CD4-positive, alpha-beta T cell treated with Interleukin-4 for 4 hours (primary cell): Measurements from ENCODE around the gene OTUD5.
"Not testable (repeated sequence)": the region's sequence is repeated elsewhere in the genome, so short reads cannot be mapped to it uniquely, and the experiment has no call there.

Experiments used
- DNase-seq: peaks from one replicate; pipeline ENCODE4 v3.0.0-alpha.2; 2020

The OTUD5 gene

DNA sequence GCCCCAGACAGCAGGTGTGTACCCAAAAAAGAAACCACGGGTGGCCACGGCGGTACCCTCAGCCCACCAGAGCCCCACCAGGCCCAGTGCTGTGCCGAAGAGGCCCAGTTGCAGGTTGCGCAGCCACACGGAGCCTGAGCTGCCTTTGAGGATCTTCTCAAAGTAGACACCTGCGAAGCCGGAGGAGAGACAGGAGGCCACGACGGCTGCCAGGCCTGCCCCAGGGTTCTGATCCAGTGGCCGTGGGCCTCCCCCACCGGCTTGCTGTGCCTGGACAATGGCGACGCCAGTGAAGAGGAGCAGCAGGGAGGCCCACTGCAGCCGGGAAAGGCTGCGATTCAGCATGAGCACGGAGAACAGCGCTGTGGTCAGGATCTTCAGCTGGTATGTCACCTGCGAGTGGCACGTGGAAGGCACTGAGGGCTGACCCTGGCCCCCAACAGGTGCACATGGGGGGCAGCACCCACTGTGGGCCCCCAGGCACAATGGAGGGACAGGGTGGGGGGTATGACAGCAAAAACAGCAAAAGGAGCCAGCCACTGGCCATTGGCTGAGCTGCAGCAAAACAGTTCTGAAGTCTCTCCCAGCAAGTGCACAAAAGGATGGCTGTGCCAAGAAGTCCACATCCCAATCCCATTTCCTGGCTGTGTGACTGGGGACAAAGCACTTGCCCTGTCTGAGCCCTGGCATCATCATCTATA lies 52.2 kb downstream of the OTUD5 start:
- DNase-seq, result no peak

DNA sequence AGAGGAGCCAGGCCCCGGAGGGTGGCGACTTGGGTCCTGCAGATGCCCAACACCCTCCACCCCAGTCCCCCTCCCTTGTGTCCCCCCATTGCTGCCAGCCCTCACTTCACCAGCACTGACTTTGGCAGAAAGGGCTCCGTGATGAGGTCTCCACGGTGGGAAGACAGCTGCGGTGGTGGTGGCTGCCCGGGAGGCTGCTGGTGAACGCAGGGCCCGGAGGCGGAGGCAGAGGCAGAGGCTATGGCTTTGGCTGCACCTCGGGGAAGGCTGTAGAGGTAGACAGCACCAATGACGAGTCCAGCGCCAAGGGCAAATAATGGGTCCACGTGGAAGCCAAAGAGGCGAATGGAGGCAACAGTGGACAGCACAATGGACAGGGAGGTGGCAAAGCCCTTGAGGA lies 52.8 kb downstream of the OTUD5 start:
- DNase-seq, result no peak

GRCh38 chrX:48904180-48904579 lies 53.2 kb downstream of the OTUD5 start:
- DNase-seq, result no peak

- DNase-seq, result no peak
These were observed 54.1 kb downstream of the OTUD5 start for GRCh38 chrX:48903290-48903689.

DNA sequence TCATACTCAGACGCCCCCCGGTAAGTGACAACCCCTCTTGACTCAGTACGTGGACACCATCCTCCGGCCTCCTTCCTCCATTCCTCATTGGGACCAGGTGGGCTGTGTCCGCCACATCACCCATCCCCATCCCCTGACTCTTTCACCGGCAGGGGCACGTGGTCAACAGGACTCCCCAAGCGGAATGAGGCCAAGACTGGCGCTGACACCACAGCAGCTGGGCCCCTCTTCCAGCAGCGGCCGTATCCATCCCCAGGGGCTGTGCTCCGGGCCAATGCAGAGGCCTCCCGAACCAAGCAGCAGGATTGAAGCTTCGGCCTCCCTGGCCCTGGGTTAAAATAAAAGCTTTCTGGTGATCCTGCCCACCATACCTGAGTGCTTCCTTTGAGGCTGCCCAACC lies 54.6 kb downstream of the OTUD5 start:
- no peak for DNase-seq

DNA sequence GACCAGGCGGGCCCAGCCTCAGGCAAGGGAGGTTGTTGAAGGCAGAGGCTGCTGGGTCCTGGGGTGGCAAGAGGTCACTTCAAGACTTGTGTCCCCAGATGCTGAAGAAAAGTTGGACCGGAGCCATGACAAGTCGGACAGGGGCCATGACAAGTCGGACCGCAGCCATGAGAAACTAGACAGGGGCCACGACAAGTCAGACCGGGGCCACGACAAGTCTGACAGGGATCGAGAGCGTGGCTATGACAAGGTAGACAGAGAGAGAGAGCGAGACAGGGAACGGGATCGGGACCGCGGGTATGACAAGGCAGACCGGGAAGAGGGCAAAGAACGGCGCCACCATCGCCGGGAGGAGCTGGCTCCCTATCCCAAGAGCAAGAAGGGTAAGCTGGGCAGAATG lies 55.3 kb downstream of the OTUD5 start:
- no peak for DNase-seq

GRCh38 chrX:48901069-48901468 lies 56.3 kb downstream of the OTUD5 start:
- no peak for DNase-seq

GRCh38 chrX:48899078-48899410 lies 58.4 kb downstream of the OTUD5 start:
- no peak for DNase-seq

- peak; percentile 94 for DNase-seq
These were observed 59.6 kb downstream of the OTUD5 start, which contains the start of the genes PQBP1 and TIMM17B for GRCh38 chrX:48897625-48898306. TSS of gene PQBP1 (plus strand) at chrX:48897930. CDS start at chrX:48898510, 580 bp downstream. TSS of gene TIMM17B (minus strand) at chrX:48897768. CDS start at chrX:48897749, 19 bp downstream.

DNA sequence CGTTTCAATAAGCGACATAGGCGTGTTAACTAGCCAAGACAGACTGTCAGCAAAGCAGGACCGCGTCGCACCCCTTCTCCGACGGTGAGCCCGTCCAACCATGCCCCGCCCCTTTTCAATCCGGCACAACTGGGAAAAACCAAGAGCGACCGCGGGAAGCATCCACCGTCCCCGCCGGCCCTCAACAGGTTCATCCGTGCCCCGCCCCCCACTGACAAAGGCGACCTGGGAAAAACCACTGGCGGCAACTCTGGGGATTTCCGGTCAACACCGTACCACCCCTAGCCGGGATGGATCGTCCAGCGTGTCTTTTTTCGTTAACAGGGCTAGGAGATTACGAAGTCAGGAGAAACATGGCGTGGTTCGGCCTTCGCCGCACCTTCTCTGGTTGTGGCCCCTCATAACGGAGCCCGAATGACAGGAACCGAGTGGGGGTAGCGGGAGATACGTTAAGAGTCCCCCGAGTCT lies 60.2 kb downstream of the OTUD5 start:
- peak; percentile 60 for DNase-seq

DNA sequence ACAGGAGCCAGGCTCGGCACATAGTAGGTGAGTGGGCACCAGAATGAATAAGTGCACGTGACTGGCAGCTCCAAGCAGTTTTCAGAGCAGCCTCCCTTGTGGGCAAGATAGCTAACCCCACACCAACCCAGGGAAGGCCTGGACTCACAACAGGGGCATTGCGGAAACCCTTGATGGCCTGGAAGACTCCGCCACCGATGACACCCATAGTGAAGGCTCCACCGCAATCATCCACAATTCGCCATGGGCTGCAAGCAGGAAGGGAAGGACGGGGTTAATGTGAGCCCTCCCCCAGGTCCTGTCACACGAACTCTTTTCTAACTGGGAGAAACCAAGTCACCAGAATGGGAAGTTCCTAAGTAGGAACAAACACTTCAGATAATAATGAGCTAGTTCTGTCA lies 60.8 kb downstream of the OTUD5 start:
- DNase-seq, result no peak

DNA sequence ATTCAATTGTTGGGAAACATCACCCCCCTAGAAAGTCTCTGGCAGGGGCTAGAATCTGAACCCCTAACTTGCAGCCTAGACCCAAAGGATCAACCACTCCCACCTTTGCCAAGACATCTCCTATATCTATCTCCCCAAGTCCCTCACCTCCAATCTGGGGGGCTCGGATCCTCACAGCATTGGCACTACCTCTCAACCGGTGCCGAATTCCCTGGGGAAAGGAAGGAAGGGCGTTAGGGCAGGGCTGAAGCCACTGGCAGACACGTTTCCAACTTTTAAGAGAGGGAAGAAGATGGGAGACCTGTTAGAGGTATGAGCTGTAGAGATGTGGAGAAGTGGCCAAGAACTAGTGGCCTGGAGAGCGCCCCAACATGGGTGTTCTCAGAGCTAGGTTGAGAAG lies 62.5 kb downstream of the OTUD5 start:
- no peak for DNase-seq

GRCh38 chrX:48893556-48894348 lies 63.7 kb downstream of the OTUD5 start:
- no peak for DNase-seq

DNA sequence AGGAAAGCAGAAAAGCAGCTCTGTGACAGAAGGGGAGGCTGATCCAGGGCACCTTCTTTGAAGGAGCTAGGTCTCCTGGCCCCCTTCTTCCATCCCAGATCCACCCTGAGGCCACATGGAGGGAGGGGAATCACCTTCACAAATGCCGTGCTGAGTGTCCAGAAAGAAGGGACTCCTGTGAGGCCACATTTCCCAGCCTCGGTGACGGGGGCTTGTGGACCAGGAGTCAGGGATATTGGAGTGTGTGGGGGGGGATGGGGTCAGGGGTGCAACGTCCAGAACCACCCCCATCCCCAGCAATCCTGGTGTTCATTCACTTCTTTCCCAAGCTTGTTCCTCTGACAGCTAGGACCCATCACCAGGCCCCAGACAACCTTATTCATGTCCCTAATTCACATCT lies 64.5 kb downstream of the OTUD5 start:
- no peak for DNase-seq

GRCh38 chrX:48891402-48892288 lies 65.8 kb downstream of the OTUD5 start:
- peak; percentile 79 for DNase-seq

DNA sequence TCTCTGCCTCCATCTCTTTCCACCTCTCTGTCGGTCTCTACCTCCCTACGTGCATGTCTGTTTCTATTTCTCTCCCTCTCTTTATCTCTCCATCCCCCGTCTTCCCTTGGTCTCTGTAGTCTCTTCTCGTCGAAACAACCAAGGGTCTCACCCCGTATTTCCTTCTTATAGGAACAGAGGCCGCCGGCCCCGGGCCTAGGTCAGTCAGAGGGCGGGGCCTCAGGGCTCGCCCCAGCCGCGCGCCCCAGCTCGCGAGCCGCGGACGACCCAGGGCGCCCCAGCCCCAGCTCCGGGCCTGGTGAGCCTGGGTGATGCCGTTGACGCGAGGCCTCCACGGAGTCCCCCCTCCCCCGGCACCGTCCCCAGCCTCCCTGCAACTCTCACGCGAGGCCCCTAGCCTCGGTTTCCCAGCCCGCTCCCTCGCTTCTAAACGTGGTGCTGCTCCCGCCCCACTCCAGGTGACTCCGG lies 66.4 kb downstream of the OTUD5 start:
- no peak for DNase-seq

DNA sequence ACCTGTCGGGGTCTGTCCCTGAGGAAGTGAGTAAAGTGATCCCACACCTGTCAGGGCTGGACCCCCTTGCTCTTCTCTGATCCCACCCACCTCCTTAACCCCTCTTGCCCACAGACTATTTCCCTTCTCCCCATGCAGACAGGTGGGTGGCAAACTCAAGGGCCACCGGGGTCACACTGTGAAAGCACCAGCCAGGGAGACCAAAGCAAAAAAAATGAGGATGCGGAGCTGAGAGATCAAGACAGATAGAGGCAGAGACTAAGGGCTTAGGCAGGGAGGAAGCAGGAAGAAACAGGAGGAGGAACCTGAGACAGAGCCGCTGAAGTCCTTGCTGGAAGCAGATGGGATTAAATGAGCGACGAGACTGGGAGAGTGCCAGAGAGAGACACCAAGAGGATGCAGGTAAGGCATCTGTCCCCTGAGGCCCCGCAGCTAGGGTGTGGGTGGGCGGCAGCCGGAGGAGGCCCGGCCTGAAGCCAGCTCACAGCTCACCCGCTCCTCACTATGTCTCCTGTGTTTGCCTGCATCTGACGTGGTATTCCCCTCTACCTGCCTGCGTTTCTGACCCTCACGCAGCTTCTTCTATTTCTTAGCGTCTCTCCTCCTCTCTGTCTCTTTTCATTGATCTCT lies 67.0 kb downstream of the OTUD5 start:
- DNase-seq, result no peak

DNA sequence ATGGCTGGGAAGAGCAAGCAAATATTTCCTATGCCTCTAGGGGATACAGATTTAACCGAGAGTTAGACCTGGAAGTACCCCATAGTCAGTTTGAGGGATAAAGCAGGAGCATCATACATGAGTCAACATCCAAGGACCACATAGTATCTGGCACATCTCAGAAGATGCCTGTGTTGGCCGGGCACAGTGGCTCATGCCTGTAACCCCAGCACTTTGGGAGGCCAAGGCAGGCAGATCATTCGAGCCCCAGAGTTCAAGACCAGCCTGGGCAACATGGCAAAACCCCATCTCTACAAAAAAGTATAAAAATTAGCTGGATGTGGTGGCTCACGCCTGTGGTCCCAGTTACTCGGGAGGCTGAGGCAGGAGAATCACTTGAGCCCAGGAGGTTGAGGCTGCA lies 70.8 kb downstream of the OTUD5 start:
- not testable (repeated sequence) for DNase-seq

DNA sequence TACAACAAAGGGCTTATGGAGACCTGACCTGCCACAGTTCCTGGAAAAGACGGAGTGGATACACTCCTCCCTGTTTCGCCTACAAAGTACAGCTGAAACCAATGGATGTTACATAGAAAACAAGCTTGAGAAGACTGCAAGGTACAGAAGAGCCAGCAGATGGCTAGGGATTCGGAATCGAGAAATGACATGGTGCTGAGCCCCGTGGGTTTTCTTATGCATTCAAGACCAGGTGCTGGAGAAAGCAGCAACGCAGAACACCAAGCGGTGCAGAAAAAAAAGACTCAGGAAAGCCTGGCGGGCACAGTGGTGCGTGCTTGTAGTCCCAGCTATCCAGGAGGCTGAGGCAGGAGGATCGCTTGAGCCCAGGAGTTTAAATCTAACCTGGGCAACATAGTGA lies 73.7 kb downstream of the OTUD5 start:
- DNase-seq, result no peak

GRCh38 chrX:48876944-48877343 lies 80.5 kb downstream of the OTUD5 start:
- not testable (repeated sequence) for DNase-seq
